H9 (cell line): Measurements from ENCODE around the gene CCDC92. TPM values are rescaled to one million over a fixed set of nuclear protein-coding genes. Genes with fewer than 3 reads are reported as not detected.

ENCODE experiments used
- DNase-seq: peaks from one replicate; pipeline ENCODE4 v3.0.0-alpha.2; 2017
- H2AFZ ChIP-seq: one replicate; pipeline ENCODE4 v1.6.1; 2013; ENCODE audit warnings: mild to moderate bottlenecking, low read length, control low read depth, moderate library complexity
- H2AK5ac ChIP-seq: 2 replicates; pipeline ENCODE4 v1.6.1; 2013; ENCODE audit warnings: low read length, control low read depth, mixed read lengths; ENCODE audit not compliant: insufficient read length
- H2BK120ac ChIP-seq: one replicate; pipeline ENCODE4 v1.6.1; 2013; ENCODE audit warnings: low read depth, mild to moderate bottlenecking, low read length, control low read depth, inconsistent platforms; ENCODE audit not compliant: poor library complexity, severe bottlenecking
- H2BK12ac ChIP-seq: 2 replicates; pipeline ENCODE4 v1.6.1; 2013; ENCODE audit warnings: low read length, control low read depth, mixed read lengths, low read depth; ENCODE audit not compliant: insufficient read length
- H2BK15ac ChIP-seq: 2 replicates; pipeline ENCODE4 v1.6.1; 2013; ENCODE audit warnings: low read depth, low read length, control low read depth
- H2BK20ac ChIP-seq: one replicate; pipeline ENCODE4 v1.6.1; 2013; ENCODE audit warnings: low read depth, mild to moderate bottlenecking, low read length, control low read depth, inconsistent platforms; ENCODE audit not compliant: poor library complexity, severe bottlenecking
- H2BK5ac ChIP-seq: 2 replicates; pipeline ENCODE4 v1.6.1; 2013; ENCODE audit warnings: low read length, control low read depth, mixed read lengths; ENCODE audit not compliant: insufficient read length
- H3K14ac ChIP-seq: 2 replicates; pipeline ENCODE4 v1.6.1; 2013; ENCODE audit warnings: low read length, control low read depth; ENCODE audit not compliant: insufficient read depth
- H3K18ac ChIP-seq: 2 replicates; pipeline ENCODE4 v1.6.1; 2013; ENCODE audit warnings: low read depth, mild to moderate bottlenecking, mixed read lengths, low read length, control low read depth; ENCODE audit not compliant: insufficient read length
- H3K23ac ChIP-seq: 2 replicates; pipeline ENCODE4 v1.6.1; 2013; ENCODE audit warnings: low read length, control low read depth, mixed read lengths, low read depth; ENCODE audit not compliant: insufficient read length
- H3K23me2 ChIP-seq: 2 replicates; pipeline ENCODE4 v1.6.1; 2013; ENCODE audit warnings: low read depth, mild to moderate bottlenecking, mixed read lengths, low read length, control low read depth; ENCODE audit not compliant: insufficient read length, poor library complexity, severe bottlenecking
- H3K27ac ChIP-seq: 2 replicates; pipeline ENCODE4 v1.5.1; 2013; ENCODE audit warnings: low read length, control low read depth, mixed read lengths, low read depth; ENCODE audit not compliant: insufficient read length
- H3K27me3 ChIP-seq: 2 replicates; pipeline ENCODE4 v1.6.1; 2013; ENCODE audit warnings: low read length, control low read depth, inconsistent platforms; ENCODE audit not compliant: insufficient read depth
- H3K4ac ChIP-seq: 2 replicates; pipeline ENCODE4 v1.6.1; 2013; ENCODE audit warnings: low read depth, mild to moderate bottlenecking, control low read depth, inconsistent platforms, low read length, moderate library complexity
- H3K4me1 ChIP-seq: 2 replicates; pipeline ENCODE4 v1.6.1; 2013; ENCODE audit warnings: low read length, control low read depth, inconsistent platforms; ENCODE audit not compliant: insufficient read depth
- H3K4me2 ChIP-seq: 2 replicates; pipeline ENCODE4 v1.6.1; 2013; ENCODE audit warnings: low read length, control low read depth, mixed read lengths; ENCODE audit not compliant: insufficient read length, insufficient read depth
- H3K56ac ChIP-seq: 2 replicates; pipeline ENCODE4 v1.6.1; 2013; ENCODE audit warnings: low read depth, mild to moderate bottlenecking, mixed read lengths, low read length, control low read depth; ENCODE audit not compliant: insufficient read length
- H3K79me1 ChIP-seq: 2 replicates; pipeline ENCODE4 v1.6.1; 2013; ENCODE audit warnings: low read depth, mild to moderate bottlenecking, moderate library complexity, low read length, control low read depth, inconsistent platforms; ENCODE audit not compliant: insufficient read depth, poor library complexity, severe bottlenecking
- H3K79me2 ChIP-seq: 2 replicates; pipeline ENCODE4 v1.6.1; 2013; ENCODE audit warnings: low read length, control low read depth, inconsistent platforms; ENCODE audit not compliant: insufficient read depth
- H3K9ac ChIP-seq: 2 replicates; pipeline ENCODE4 v1.6.1; 2013; ENCODE audit warnings: low read length, control low read depth, mixed read lengths; ENCODE audit not compliant: insufficient read length; ENCODE audit errors: extremely low read depth
- H3K9me3 ChIP-seq: one replicate; pipeline ENCODE4 v1.6.1; 2013; ENCODE audit warnings: low read depth, low read length, inconsistent platforms; ENCODE audit not compliant: control insufficient read depth
- H3T11ph ChIP-seq: one replicate; pipeline ENCODE4 v1.6.1; 2013; ENCODE audit warnings: mild to moderate bottlenecking, low read length, control low read depth, inconsistent platforms
- H4K20me1 ChIP-seq: one replicate; pipeline ENCODE4 v1.6.1; 2013; ENCODE audit not compliant: control insufficient read depth, insufficient read length, insufficient read depth
- H4K5ac ChIP-seq: 2 replicates; pipeline ENCODE4 v1.6.1; 2013; ENCODE audit warnings: low read depth, mild to moderate bottlenecking, mixed read lengths, low read length, control low read depth; ENCODE audit not compliant: insufficient read length
- H4K8ac ChIP-seq: replicated peaks from 2 replicates; pipeline ENCODE4 v1.6.1; 2013; ENCODE audit warnings: low read length, control low read depth, mixed read lengths, low read depth; ENCODE audit not compliant: insufficient read length
- H4K91ac ChIP-seq: 2 replicates; pipeline ENCODE4 v1.6.1; 2013; ENCODE audit warnings: low read depth, mild to moderate bottlenecking, moderate library complexity, mixed read lengths, low read length, control low read depth; ENCODE audit not compliant: insufficient read length
- H3K27ac Mint-ChIP-seq, 3 experiments: 2 replicates in 2 of 3; 3 replicates in 1 of 3; pipeline ENCODE4 v1.8.0; 2020 to 2021; ENCODE audit warnings: mixed read lengths in 3 of 3, mild to moderate bottlenecking in 1 of 3, moderate library complexity in 1 of 3
- H3K27me3 Mint-ChIP-seq: 2 replicates; pipeline ENCODE4 v1.8.0; 2021; ENCODE audit warnings: low read depth, mild to moderate bottlenecking, moderate library complexity, mixed read lengths
- H3K36me3 Mint-ChIP-seq, 3 experiments: 2 replicates in 2 of 3; 3 replicates in 1 of 3; pipeline ENCODE4 v1.8.0; 2020 to 2021; ENCODE audit warnings: low read depth in 3 of 3, mixed read lengths in 3 of 3; ENCODE audit not compliant: insufficient read depth in 1 of 3
- H3K4me1 Mint-ChIP-seq, 2 experiments: 2 replicates each; pipeline ENCODE4 v1.8.0; 2020; ENCODE audit warnings: mixed read lengths in 2 of 2
- H3K4me3 Mint-ChIP-seq, 2 experiments: 2 replicates in 1 of 2; 3 replicates in 1 of 2; pipeline ENCODE4 v1.8.0; 2020 to 2021; ENCODE audit warnings: mild to moderate bottlenecking in 2 of 2, mixed read lengths in 2 of 2, moderate library complexity in 1 of 2
- H3K9me3 Mint-ChIP-seq, 2 experiments: 2 replicates in 1 of 2; 3 replicates in 1 of 2; pipeline ENCODE4 v1.8.0; 2020; ENCODE audit warnings: mild to moderate bottlenecking in 2 of 2, mixed read lengths in 2 of 2, moderate library complexity in 1 of 2
- WGBS: extraction: QIAGEN DNeasy Blood & Tissue Kit; methylation state at CpG from one replicate; pipeline ENCODE4 v1.1.7; 2013; ENCODE audit warnings: missing lambda C conversion rate, low lambda C conversion rate, mixed read lengths; ENCODE audit not compliant: insufficient read length; ENCODE audit errors: extremely low coverage; 5-methylcytosine and 5-hydroxymethylcytosine counted together
- total RNA-seq: library from RNA; stranded (reverse); gene quantifications from 2 replicates; pipeline ENCODE4 v1.2.1, GENCODE V29; 2021
- TF ChIP-seq, protein P1 (sequence below): fragments of 200-600 bp; sonication (generic); conservative IDR thresholded peaks from 3 replicates; pipeline ENCODE4 v1.8.0; 2021; ENCODE audit warnings: antibody characterized with exemption, mild to moderate bottlenecking

Gene CCDC92
- total RNA-seq, 1 experiment from 2014 or later, result 1.3 TPM

GRCh38 chr12:123983822-123984485 lies 11.3 kb upstream of the CCDC92 start:
- H2AFZ ChIP-seq, result no peak overlapping the region
- H2BK15ac ChIP-seq, result no peak overlapping the region
- no peak overlapping the region for H3K23ac ChIP-seq
- H3K9me3 Mint-ChIP-seq, result no peaks in the 10 kb centered on the region
- H3K4me1 Mint-ChIP-seq, result peaks cover 0 to 13% of the 10 kb centered on the region in 2 experiments; a peak in 2 of 4 replicates
- no peak overlapping the region for H3T11ph ChIP-seq
- TF ChIP-seq, protein P1, sequence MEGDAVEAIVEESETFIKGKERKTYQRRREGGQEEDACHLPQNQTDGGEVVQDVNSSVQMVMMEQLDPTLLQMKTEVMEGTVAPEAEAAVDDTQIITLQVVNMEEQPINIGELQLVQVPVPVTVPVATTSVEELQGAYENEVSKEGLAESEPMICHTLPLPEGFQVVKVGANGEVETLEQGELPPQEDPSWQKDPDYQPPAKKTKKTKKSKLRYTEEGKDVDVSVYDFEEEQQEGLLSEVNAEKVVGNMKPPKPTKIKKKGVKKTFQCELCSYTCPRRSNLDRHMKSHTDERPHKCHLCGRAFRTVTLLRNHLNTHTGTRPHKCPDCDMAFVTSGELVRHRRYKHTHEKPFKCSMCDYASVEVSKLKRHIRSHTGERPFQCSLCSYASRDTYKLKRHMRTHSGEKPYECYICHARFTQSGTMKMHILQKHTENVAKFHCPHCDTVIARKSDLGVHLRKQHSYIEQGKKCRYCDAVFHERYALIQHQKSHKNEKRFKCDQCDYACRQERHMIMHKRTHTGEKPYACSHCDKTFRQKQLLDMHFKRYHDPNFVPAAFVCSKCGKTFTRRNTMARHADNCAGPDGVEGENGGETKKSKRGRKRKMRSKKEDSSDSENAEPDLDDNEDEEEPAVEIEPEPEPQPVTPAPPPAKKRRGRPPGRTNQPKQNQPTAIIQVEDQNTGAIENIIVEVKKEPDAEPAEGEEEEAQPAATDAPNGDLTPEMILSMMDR, result peak; percentile 79
- no peak overlapping the region for H4K91ac ChIP-seq
- H3K9ac ChIP-seq, result no peak overlapping the region
- H3K9me3 ChIP-seq, result no peaks in the 10 kb centered on the region
- H3K4me3 Mint-ChIP-seq, result no peak overlapping the region
- no peak overlapping the region for H3K56ac ChIP-seq
- H3K4me2 ChIP-seq, result no peak overlapping the region
- H3K4me1 ChIP-seq, result no peaks in the 10 kb centered on the region
- H3K79me2 ChIP-seq, result no peaks in the 10 kb centered on the region
- peaks cover 2% of the 10 kb centered on the region for H3K79me1 ChIP-seq
- DNase-seq, result peak; percentile 59
- no peak overlapping the region for H3K18ac ChIP-seq
- H3K27ac Mint-ChIP-seq, result peak overlapping the region in 1 of 3 experiments; percentile 9; a peak in 1 of 7 replicates
- H4K5ac ChIP-seq, result no peak overlapping the region
- H3K23me2 ChIP-seq, result no peaks in the 10 kb centered on the region
- H3K4ac ChIP-seq, result no peak overlapping the region
- H3K27me3 ChIP-seq, result no peaks in the 10 kb centered on the region
- no peak overlapping the region for H2BK20ac ChIP-seq
- WGBS, result no CpG with 5 or more reads among the region's 7 CpGs
- peaks cover 0 to 10% (median 10%) of the 10 kb centered on the region in 3 experiments; a peak in 4 of 7 replicates for H3K36me3 Mint-ChIP-seq
- H2AK5ac ChIP-seq, result no peak overlapping the region
- no peak overlapping the region for H2BK5ac ChIP-seq
- no peaks in the 10 kb centered on the region for H4K20me1 ChIP-seq
- H2BK120ac ChIP-seq, result no peak overlapping the region
- no peak overlapping the region for H4K8ac ChIP-seq
- H3K27me3 Mint-ChIP-seq, result peaks cover 31% of the 10 kb centered on the region
- H2BK12ac ChIP-seq, result no peak overlapping the region
- H3K14ac ChIP-seq, result no peak overlapping the region
- no peak overlapping the region for H3K27ac ChIP-seq
